Measurements from ENCODE around the gene FMNL1. TPM values are rescaled to one million over a fixed set of nuclear protein-coding genes. Genes with fewer than 3 reads are reported as not detected.

The FMNL1 gene
- polyA plus RNA-seq, 3 donors = 23.8 to 826 (median 24.8) TPM

DNA sequence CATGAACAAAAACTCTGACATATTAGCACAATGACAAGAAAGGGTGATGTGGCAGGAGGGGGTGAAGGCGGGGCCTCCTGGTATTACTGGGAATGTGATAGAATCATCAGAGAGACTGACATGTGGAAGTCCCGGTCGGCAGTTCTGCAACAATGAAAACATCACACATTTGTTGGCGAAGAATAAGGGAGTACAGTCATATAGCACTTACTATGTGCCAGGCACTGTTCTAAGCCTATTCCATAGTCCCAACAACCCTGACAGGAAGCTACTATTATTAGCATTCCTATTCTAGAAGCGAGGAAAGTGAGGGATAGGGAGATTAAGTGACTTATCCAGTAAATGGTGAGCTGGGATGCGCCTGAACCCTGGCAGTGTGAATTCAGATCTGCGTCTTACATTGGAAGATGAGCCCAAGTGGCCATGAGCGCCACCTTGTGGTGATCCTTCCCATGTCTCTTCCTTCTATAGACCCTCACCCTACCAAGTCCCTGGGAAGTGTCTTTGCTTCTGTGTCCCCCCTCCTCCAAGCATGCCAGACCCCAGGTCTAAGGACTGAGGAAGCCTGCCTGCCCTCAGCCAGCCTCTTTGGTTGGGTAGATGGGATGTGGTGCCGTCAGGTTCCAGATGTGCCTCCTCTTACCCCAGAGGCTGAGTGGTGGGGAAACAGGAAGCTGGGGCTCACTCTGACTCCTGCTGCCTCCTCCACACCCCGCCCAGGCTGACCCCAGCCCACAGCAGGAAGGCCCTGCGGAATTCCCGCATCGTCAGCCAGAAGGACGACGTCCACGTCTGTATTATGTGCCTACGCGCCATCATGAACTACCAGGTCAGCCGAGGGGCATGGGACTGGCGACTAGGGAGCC, 14.0 kb downstream of the FMNL1 start:
- Mint-ChIP-seq H3K4me3 (peak overlapping the region in 1 of 2 donors; percentile 65), H3K9me3 (peaks cover 0 to 1% (median 0%) of the 10 kb centered on the region in 7 donors), H3K36me3 (peaks cover 89 to 93% of the 10 kb centered on the region in 2 donors), H3K27ac (peak overlapping the region; percentile 76 to 90 (median 86)), H3K4me1 (peaks cover 56% of the 10 kb centered on the region), H3K27me3 (ENCODE audit: low read depth in 3 of 3) (peaks cover 0 to 4% (median 4%) of the 10 kb centered on the region in 3 donors)
- Histone ChIP-seq H2AFZ (ENCODE audit: insufficient read depth, low read depth, low read length, poor library complexity, severe bottlenecking) (no peak overlapping the region), H3K36me3 (replicated peaks in 1 of 2; ENCODE audit: control insufficient read depth in 1 of 2, insufficient read depth in 2 of 2, low read length in 2 of 2) (peaks cover 87 to 90% of the 10 kb centered on the region in 2 donors), H3K4me1 (ENCODE audit: control insufficient read depth in 1 of 2, insufficient read depth in 2 of 2, low read length in 2 of 2) (peaks cover 53% of the 10 kb centered on the region in 2 donors), H4K20me1 (ENCODE audit: insufficient read depth, low read length) (peaks cover 100% of the 10 kb centered on the region), H3K27ac (ENCODE audit: low read depth in 1 of 2, low read length in 2 of 2) (peak overlapping the region; percentile 19 to 62), H3K9me3 (replicated peaks in 1 of 2; ENCODE audit: control insufficient read depth in 1 of 2, insufficient read depth in 1 of 2, low read length in 2 of 2) (no peaks in the 10 kb centered on the region), H3K27me3 (ENCODE audit: control insufficient read depth in 2 of 2, insufficient read depth in 2 of 2, low read length in 2 of 2) (no peaks in the 10 kb centered on the region), H3K9ac (ENCODE audit: insufficient read depth, low read length, poor library complexity, severe bottlenecking) (no peak overlapping the region), H3K79me2 (ENCODE audit: insufficient read depth, low read length) (peaks cover 94% of the 10 kb centered on the region), H3K4me3 (replicated peaks in 1 of 3; ENCODE audit: low read depth in 2 of 3, low read length in 3 of 3) (peak overlapping the region in 1 of 3 experiments; percentile 20), H3K4me2 (replicated peaks; ENCODE audit: extremely low read depth, low read length, poor library complexity, severe bottlenecking) (peak overlapping the region; percentile 8)
- TF ChIP-seq CTCF (IDR thresholded peaks at IDR 0.05) = peak; percentile 92
- WGBS (ENCODE audit: insufficient coverage) = 61% methylated on average over 12 of the region's 20 CpGs
- intact Hi-C loops (cut with micrococcal nuclease) = loop anchor here (1.0 to 5.0 kb wide), 2 partner anchors 16 to 33 kb away; no protein-coding TSS in a partner anchor
- peak; percentile 77 to 85 (median 78) for DNase-seq

- 87% methylated on average over 4 of the region's 5 CpGs for WGBS (ENCODE audit: insufficient coverage)
- Mint-ChIP-seq H3K27me3 (ENCODE audit: low read depth in 3 of 3) (peaks cover 0 to 4% (median 4%) of the 10 kb centered on the region in 3 donors), H3K27ac (peak overlapping the region in 2 of 7 donors; percentile 20 to 86), H3K4me1 (peaks cover 50% of the 10 kb centered on the region), H3K4me3 (no peak overlapping the region), H3K36me3 (peaks cover 92 to 99% of the 10 kb centered on the region in 2 donors), H3K9me3 (peaks cover 0 to 1% (median 0%) of the 10 kb centered on the region in 7 donors)
- DNase-seq = no peak
- Histone ChIP-seq H3K9ac (ENCODE audit: insufficient read depth, low read length, poor library complexity, severe bottlenecking) (no peak overlapping the region), H3K4me1 (ENCODE audit: control insufficient read depth in 1 of 2, insufficient read depth in 2 of 2, low read length in 2 of 2) (peaks cover 47% of the 10 kb centered on the region in 2 donors), H3K4me3 (replicated peaks in 1 of 3; ENCODE audit: low read depth in 2 of 3, low read length in 3 of 3) (no peak overlapping the region), H4K20me1 (ENCODE audit: insufficient read depth, low read length) (peaks cover 100% of the 10 kb centered on the region), H3K4me2 (replicated peaks; ENCODE audit: extremely low read depth, low read length, poor library complexity, severe bottlenecking) (no peak overlapping the region), H3K27me3 (ENCODE audit: control insufficient read depth in 2 of 2, insufficient read depth in 2 of 2, low read length in 2 of 2) (no peaks in the 10 kb centered on the region), H3K9me3 (replicated peaks in 1 of 2; ENCODE audit: control insufficient read depth in 1 of 2, insufficient read depth in 1 of 2, low read length in 2 of 2) (no peaks in the 10 kb centered on the region), H2AFZ (ENCODE audit: insufficient read depth, low read depth, low read length, poor library complexity, severe bottlenecking) (no peak overlapping the region), H3K36me3 (replicated peaks in 1 of 2; ENCODE audit: control insufficient read depth in 1 of 2, insufficient read depth in 2 of 2, low read length in 2 of 2) (peaks cover 92 to 93% of the 10 kb centered on the region in 2 donors), H3K79me2 (ENCODE audit: insufficient read depth, low read length) (peaks cover 93% of the 10 kb centered on the region), H3K27ac (ENCODE audit: low read depth in 1 of 2, low read length in 2 of 2) (peak overlapping the region in 1 of 2 donors; percentile 62)
- intact Hi-C loops (cut with micrococcal nuclease) = loop anchor here in 1 of 2 donors (5.0 kb wide), 1 partner anchor 34 kb away; no protein-coding TSS in a partner anchor
- no peak for TF ChIP-seq CTCF (IDR thresholded peaks at IDR 0.05)
Measured at GRCh38 chr17:45236282-45236606, 14.6 kb downstream of the FMNL1 start.

Measured in CD14-positive monocyte (primary cell).